ENCODE results near the gene SPECC1. TPM values are rescaled to one million over a fixed set of nuclear protein-coding genes. Genes with fewer than 3 reads are reported as not detected.

SPECC1 gene
- total and polyA plus RNA-seq, 2 of the 13 experiments (the other 11 are each of a cell fraction or from before 2014, with no cell fraction given): 2.3 to 6.9 TPM

GRCh38 chr17:20189302-20189701 lies 180.1 kb downstream of the SPECC1 start (continued):
- TF ChIP-seq, protein P1, sequence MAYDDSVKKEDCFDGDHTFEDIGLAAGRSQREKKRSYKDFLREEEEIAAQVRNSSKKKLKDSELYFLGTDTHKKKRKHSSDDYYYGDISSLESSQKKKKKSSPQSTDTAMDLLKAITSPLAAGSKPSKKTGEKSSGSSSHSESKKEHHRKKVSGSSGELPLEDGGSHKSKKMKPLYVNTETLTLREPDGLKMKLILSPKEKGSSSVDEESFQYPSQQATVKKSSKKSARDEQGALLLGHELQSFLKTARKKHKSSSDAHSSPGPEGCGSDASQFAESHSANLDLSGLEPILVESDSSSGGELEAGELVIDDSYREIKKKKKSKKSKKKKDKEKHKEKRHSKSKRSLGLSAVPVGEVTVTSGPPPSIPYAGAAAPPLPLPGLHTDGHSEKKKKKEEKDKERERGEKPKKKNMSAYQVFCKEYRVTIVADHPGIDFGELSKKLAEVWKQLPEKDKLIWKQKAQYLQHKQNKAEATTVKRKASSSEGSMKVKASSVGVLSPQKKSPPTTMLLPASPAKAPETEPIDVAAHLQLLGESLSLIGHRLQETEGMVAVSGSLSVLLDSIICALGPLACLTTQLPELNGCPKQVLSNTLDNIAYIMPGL (CRISPR knock-in tag; IDR thresholded peaks at IDR 0.05; ENCODE audit: borderline replicate concordance in 1 of 2, low read depth in 1 of 2): no peak
- no peak for TF ChIP-seq ZBTB14 (CRISPR knock-in tag; IDR thresholded peaks at IDR 0.05)

- intact Hi-C loops (cut with micrococcal nuclease; ENCODE audit: unreplicated experiment): no loop called here
- TF ChIP-seq SMARCE1 (IDR thresholded peaks at IDR 0.05; ENCODE audit: borderline replicate concordance) (no peak), TCF7 (IDR thresholded peaks at IDR 0.05; ENCODE audit: low read depth) (no peak), ZFP41 (CRISPR knock-in tag; IDR thresholded peaks at IDR 0.05; ENCODE audit: borderline replicate concordance) (no peak), ZKSCAN8 (CRISPR knock-in tag; IDR thresholded peaks at IDR 0.05; ENCODE audit: borderline replicate concordance) (no peak), SP1 (IDR thresholded peaks at IDR 0.05) (no peak), SP1 (CRISPR knock-in tag; IDR thresholded peaks at IDR 0.05) (no peak), DMAP1 (CRISPR knock-in tag; IDR thresholded peaks at IDR 0.05) (no peak), CENPX (CRISPR knock-in tag; IDR thresholded peaks at IDR 0.05) (no peak), HDAC1 (CRISPR knock-in tag; IDR thresholded peaks at IDR 0.05) (no peak), ZNF501 (CRISPR knock-in tag; IDR thresholded peaks at IDR 0.05) (no peak), MAFK (conservative IDR thresholded peaks at IDR 0.05 in 1 of 2, IDR thresholded peaks at IDR 0.05 in 1 of 2; ENCODE audit: low read length in 2 of 2) (no peak), GATAD2A (CRISPR knock-in tag; IDR thresholded peaks at IDR 0.05) (no peak), ZSCAN9 (CRISPR knock-in tag; IDR thresholded peaks at IDR 0.05; ENCODE audit: borderline replicate concordance) (no peak)
- TF ChIP-seq, protein P2, sequence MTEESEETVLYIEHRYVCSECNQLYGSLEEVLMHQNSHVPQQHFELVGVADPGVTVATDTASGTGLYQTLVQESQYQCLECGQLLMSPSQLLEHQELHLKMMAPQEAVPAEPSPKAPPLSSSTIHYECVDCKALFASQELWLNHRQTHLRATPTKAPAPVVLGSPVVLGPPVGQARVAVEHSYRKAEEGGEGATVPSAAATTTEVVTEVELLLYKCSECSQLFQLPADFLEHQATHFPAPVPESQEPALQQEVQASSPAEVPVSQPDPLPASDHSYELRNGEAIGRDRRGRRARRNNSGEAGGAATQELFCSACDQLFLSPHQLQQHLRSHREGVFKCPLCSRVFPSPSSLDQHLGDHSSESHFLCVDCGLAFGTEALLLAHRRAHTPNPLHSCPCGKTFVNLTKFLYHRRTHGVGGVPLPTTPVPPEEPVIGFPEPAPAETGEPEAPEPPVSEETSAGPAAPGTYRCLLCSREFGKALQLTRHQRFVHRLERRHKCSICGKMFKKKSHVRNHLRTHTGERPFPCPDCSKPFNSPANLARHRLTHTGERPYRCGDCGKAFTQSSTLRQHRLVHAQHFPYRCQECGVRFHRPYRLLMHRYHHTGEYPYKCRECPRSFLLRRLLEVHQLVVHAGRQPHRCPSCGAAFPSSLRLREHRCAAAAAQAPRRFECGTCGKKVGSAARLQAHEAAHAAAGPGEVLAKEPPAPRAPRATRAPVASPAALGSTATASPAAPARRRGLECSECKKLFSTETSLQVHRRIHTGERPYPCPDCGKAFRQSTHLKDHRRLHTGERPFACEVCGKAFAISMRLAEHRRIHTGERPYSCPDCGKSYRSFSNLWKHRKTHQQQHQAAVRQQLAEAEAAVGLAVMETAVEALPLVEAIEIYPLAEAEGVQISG (CRISPR knock-in tag; IDR thresholded peaks at IDR 0.05): no peak
- TF ChIP-seq, protein P3, sequence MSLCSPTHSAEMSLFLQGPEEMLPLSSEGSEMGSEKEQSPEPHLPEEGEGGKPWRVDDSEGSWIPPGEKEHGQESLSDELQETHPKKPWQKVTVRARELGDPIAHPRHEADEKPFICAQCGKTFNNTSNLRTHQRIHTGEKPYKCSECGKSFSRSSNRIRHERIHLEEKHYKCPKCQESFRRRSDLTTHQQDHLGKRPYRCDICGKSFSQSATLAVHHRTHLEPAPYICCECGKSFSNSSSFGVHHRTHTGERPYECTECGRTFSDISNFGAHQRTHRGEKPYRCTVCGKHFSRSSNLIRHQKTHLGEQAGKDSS (CRISPR knock-in tag; IDR thresholded peaks at IDR 0.05; ENCODE audit: borderline replicate concordance, low read depth): no peak
Observed at GRCh38 chr17:20189979-20190378, 180.8 kb downstream of the SPECC1 start.

More at GRCh38 chr17:20189979-20190378, 180.8 kb downstream of the SPECC1 start:
- H4K20me1 ChIP-seq (ENCODE audit: insufficient read depth, low read length): no peaks in the 10 kb centered on the region
- 50% methylated on average over 2 of the region's 2 CpGs for WGBS (ENCODE audit: low lambda C conversion rate)
- in situ Hi-C loops (cut with HindIII; ENCODE audit: extremely low pct_ligation_motif_present, low pct_unique_long_range_greater_than_20kb): no loop called here
- H3K27ac ChIP-seq (ENCODE audit: extremely low read length, insufficient read depth, low read length): no peak overlapping the region
- H3K27me3 ChIP-seq (ENCODE audit: control insufficient read depth in 1 of 2, insufficient read depth in 2 of 2, low read length in 2 of 2): no peaks in the 10 kb centered on the region
- BruUV-seq (replicated peaks): no TSS peak
- H3K9ac ChIP-seq (ENCODE audit: insufficient read depth, low read depth, low read length): no peak overlapping the region
- no peaks in the 10 kb centered on the region for H3K4me1 ChIP-seq (ENCODE audit: insufficient read depth, low read length)
- no peak overlapping the region for H3K4me3 ChIP-seq (replicated peaks in 1 of 3; ENCODE audit: insufficient read depth in 1 of 3, low read depth in 2 of 3, low read length in 3 of 3)
- no peak for ATAC-seq
- CTCF ChIA-PET (ENCODE audit: low intra/inter-chr PET ratio, low total read pairs): no interaction called here
- no peak overlapping the region for H3K4me2 ChIP-seq (ENCODE audit: low read depth, low read length)
- no peak overlapping the region for H2AFZ ChIP-seq (ENCODE audit: low read length)
- DNase-seq (ENCODE audit: low spot score): no peak
- H3K36me3 ChIP-seq (replicated peaks in 1 of 2; ENCODE audit: control insufficient read depth in 1 of 2, insufficient read depth in 2 of 2, low read length in 2 of 2): no peaks in the 10 kb centered on the region
- H3K9me3 ChIP-seq (ENCODE audit: low read length): no peaks in the 10 kb centered on the region
- FAIRE-seq: no peak
- no peaks in the 10 kb centered on the region for H3K79me2 ChIP-seq (ENCODE audit: insufficient read depth, low read length)
- POLR2A ChIA-PET: no interaction called here
